Uterine smooth muscle cell (primary cell): ENCODE measurements around the gene FOXN4. TPM values are rescaled to one million over a fixed set of nuclear protein-coding genes. Genes with fewer than 3 reads are reported as not detected.

Experiments
- total RNA-seq: library from RNA; depleted of rRNA; stranded (reverse); fragments of >200 nt; gene quantifications from 2 replicates; pipeline ENCODE4 v1.2.3, GENCODE V29; 2014

Gene FOXN4, protein sequence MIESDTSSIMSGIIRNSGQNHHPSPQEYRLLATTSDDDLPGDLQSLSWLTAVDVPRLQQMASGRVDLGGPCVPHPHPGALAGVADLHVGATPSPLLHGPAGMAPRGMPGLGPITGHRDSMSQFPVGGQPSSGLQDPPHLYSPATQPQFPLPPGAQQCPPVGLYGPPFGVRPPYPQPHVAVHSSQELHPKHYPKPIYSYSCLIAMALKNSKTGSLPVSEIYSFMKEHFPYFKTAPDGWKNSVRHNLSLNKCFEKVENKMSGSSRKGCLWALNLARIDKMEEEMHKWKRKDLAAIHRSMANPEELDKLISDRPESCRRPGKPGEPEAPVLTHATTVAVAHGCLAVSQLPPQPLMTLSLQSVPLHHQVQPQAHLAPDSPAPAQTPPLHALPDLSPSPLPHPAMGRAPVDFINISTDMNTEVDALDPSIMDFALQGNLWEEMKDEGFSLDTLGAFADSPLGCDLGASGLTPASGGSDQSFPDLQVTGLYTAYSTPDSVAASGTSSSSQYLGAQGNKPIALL
- total RNA-seq, result not detected in 2 replicates

DNA sequence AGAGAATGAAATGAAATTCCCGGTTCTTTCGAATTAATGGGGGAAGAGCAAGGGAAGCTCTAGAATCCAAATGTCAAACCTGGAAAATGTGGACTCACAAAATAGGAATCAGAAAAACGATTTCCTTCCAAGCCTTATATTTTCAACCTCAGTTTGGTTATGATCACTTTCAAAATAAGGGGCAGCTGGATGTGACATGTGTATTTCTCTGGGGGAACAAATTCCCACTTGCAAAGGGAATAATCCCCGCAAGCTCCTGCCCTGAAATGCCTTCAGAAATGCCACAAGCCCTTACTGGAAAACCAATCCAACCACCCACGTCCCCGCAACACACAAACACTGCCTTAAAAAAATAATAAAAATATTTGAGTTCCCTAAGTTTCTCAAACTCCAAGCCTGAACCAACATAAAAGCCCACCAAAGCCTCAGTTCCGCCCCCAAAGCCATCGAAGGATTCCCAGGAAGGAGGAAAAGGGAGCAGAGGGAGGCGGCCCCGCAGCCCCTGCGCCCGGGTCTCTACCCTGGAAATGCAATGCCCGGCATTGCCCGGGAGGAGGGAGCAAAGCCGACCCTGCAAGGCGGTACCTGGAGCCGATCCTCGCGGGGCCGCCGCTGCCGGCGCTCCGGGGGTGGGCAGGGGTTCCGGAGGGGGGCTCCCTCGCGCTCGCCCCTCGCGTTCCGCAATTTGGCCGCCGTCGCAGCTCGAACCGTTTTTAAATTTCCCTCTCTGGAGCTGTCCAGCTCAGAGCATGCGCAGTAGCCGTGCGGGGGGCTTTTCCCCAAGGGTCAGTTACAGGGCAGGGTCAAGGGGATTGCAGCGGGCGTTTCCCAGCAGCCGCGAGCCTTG, at the start of gene FOXN4:
TSS of gene FOXN4 (minus strand) at position 751 of the 847 bp plus-strand sequence. CDS start 963 bp downstream, outside the sequence.

DNA sequence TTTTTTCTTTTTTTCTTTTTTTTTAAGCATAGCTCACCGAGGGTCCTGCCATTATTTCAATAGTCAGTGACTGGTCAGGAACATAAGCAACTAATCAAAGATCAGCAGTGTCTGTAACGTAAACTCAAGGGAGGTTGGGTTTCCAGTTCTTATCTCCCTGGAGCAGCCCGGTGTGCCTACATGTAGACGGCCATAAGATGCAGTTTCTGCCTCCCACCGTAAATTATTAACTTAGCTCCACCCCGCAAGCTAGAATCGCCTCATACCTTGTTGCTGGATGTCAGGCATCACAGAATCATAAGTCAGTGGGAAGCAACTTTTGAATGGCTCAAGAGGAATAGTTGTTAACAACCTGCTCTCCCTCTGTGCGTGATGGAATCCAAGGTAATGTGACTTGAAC, 38.5 kb upstream of the FOXN4 start, which contains the start of gene MYO1H:
TSS of gene MYO1H (plus strand) at position 312 of the 400 bp plus-strand sequence. CDS start at position 373, 61 bp downstream.

Other genes with a start within 250 kb of the FOXN4 start
- gene ALKBH2, start 215.8 kb downstream of the FOXN4 start, total RNA-seq, result 21.5 and 24.2 TPM in 2 replicates
- 25.8 and 29.2 TPM in 2 replicates for gene UNG, start 211.7 kb downstream of the FOXN4 start, total RNA-seq
- 3.7 and 6.9 TPM in 2 replicates for gene ACACB, start 192.7 kb downstream of the FOXN4 start, total RNA-seq
- gene MYO1H, start 38.6 kb upstream of the FOXN4 start, total RNA-seq, result not detected in 2 replicates
- 90.4 and 93.2 TPM in 2 replicates for gene KCTD10, start 168.0 kb upstream of the FOXN4 start, total RNA-seq
- gene UBE3B, start 168.3 kb upstream of the FOXN4 start, total RNA-seq, result 52.2 and 60.0 TPM in 2 replicates